SK-N-SH (cell line): ENCODE data around the gene SPRYD3.

Source experiments
- CTCF ChIP-seq: fragments of 200-600 bp; sonication (generic); IDR thresholded peaks from 2 replicates; pipeline ENCODE4 v1.6.1; 2017; ENCODE audit warnings: antibody characterized with exemption, mild to moderate bottlenecking, moderate library complexity
- ELF1 ChIP-seq: IDR thresholded peaks from 2 replicates; pipeline ENCODE4 v1.4.0; 2012
- GABPA ChIP-seq: IDR thresholded peaks from 2 replicates; pipeline ENCODE4 v1.4.0; 2012; ENCODE audit warnings: low read depth, mild to moderate bottlenecking
- GATA2 ChIP-seq: sonication (generic); formaldehyde crosslinking; IDR thresholded peaks from 2 replicates; pipeline ENCODE4 v1.5.0; 2020; ENCODE audit warnings: mild to moderate bottlenecking, missing genetic modification reagents
- JUND ChIP-seq: IDR thresholded peaks from 2 replicates; pipeline ENCODE4 v1.4.0; 2012
- MAX ChIP-seq: IDR thresholded peaks from 2 replicates; pipeline ENCODE4 v1.4.0; 2012; ENCODE audit warnings: low read depth
- POLR2AphosphoS5 ChIP-seq: IDR thresholded peaks from 2 replicates; pipeline ENCODE4 v1.6.1; 2012; ENCODE audit warnings: low read depth, low read length
- RCOR1 ChIP-seq: fragments of 150-350 bp; IDR thresholded peaks from 2 replicates; pipeline ENCODE4 v1.6.1; 2017; ENCODE audit warnings: antibody characterized with exemption, low read length
- SMC3 ChIP-seq: IDR thresholded peaks from 2 replicates; pipeline ENCODE4 v1.6.1; 2012; ENCODE audit warnings: low read depth, low read length, improper control_type of control experiment
- TAF1 ChIP-seq: IDR thresholded peaks from 2 replicates; pipeline ENCODE4 v1.6.1; 2012; ENCODE audit warnings: low read depth, mild to moderate bottlenecking, low read length, moderate library complexity, borderline replicate concordance
- YY1 ChIP-seq: IDR thresholded peaks from 2 replicates; pipeline ENCODE4 v1.4.0; 2012; ENCODE audit warnings: low read depth, mild to moderate bottlenecking

GRCh38 chr12:53057816-53058500, 21.2 kb downstream of the SPRYD3 start:
- TF ChIP-seq CTCF (no peak), TAF1 (no peak), SMC3 (no peak), POLR2AphosphoS5 (no peak), GATA2 (CRISPR knock-in tag) (no peak), RCOR1 (no peak), MAX (no peak), JUND (no peak), ELF1 (no peak), YY1 (no peak), GABPA (no peak)
